ENCODE measurements around the gene SCG2.

- TF ChIP-seq CTCF (IDR thresholded peaks at IDR 0.05; ENCODE audit: low read length) (no peak), EZH2 (optimal IDR thresholded peaks at IDR 0.05; ENCODE audit: low read depth, low read length) (no peak)
These were observed 20.2 kb downstream of the SCG2 start for GRCh38 chr2:223582001-223582400.

All from MM.1S (cell line).